HUDEP-2 (cell line): ENCODE results near the gene KCNK6.

Experiments
- DNase-seq, 76 experiments: peaks; one replicate each; lab custom pipeline; 2025; ENCODE audit not compliant: unreplicated experiment in 76 of 76; lab: John Stamatoyannopoulos, UW

The KCNK6 gene

GRCh38 chr19:38319421-38320258 lies at the start of gene KCNK6:
Gene KCNK6 (plus strand): TSS chr19:38319845. CDS start chr19:38319951, 106 bp downstream.
- peak in 36 of 76 experiments; percentile 7 to 85 (median 38) for DNase-seq

GRCh38 chr19:38270587-38271167 lies 49.0 kb upstream of the KCNK6 start:
- DNase-seq, result peak in 52 of 76 experiments; percentile 15 to 75 (median 44)

DNA sequence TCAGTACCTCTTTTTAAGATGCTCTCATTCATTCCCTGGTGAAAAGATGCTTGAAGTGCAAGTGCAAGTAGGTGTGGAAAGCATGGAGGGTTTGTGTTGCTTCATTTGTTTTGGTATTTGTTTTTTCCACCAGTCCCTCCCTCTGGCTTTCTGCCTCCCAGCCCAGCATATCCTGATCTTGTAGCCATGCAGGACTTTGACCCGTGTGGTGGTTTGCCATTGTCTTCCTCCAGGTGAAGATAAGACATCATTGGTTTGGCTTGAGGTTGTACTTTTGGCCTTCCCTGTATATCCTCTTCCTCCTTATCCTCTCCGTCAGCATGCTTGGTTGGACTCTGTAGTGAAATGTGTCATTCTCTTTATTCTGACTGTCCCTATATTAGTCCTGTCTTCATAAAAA lies 46.1 kb upstream of the KCNK6 start:
- DNase-seq, result no peak

DNA sequence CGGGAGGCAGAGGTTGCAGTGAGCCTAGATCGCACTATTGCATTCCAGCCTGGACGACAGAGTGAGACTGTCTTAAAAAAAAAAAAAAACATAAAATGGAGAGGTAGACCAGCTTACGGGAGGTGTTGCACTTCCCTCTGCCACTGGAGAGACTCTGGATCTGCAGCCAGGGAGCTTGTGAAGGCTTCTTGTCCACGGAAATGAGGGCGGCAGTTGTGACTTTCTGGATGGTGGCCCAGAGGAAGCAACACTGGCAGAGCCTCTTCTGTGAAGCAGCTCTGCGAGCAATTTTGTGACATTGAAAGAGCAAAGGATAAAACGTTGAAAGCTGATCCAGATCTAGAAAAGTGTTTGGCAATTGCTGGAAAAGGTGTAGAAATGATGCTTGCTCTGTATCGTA lies 44.9 kb upstream of the KCNK6 start:
- DNase-seq, result no peak

DNA sequence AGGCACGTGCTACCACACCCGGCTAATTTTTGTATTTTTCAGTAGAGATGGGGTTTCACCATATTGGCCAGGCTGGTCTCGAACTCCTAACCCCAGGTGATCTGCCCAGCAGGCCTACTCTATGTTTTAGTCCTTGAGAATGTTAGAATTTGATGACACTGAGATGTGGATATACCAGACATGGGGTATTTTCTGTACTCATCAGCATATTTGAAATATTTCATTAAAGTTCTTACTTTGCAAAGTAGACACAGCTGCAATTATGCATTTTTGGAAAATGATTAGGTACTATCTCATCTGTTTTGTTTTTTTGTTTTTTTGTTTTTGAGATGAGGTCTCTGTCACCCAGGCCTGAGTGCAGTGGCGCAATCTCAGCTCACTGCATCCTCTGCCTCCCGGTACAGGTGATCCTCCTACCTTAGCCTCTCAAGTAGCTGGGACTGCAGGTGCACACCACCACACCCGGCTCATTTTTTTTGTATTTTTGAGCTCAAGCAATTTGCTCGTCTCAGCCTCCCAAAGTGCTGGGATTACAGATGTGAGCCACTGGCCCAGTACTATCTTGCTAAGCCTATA lies 42.6 kb upstream of the KCNK6 start:
- no peak for DNase-seq

DNA sequence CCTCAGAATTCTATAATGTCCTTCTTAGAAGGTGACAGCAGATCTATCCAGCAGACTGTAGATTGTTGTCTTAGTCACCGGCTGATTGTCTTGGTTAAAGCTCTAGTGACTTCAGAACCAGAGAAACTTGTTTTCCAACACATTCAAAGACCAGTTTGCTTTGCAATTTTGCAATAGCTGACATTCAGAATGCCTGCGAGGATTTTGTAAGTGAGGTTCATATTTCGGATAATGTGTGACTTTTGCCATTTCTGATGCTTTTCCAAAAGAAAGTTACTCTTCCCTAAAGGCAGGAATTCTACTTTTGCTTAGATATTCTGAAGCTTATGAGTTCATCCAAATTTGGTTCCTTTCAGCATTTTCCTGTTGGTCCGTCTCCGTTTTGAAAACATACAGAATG lies 42.1 kb upstream of the KCNK6 start:
- no peak for DNase-seq

DNA sequence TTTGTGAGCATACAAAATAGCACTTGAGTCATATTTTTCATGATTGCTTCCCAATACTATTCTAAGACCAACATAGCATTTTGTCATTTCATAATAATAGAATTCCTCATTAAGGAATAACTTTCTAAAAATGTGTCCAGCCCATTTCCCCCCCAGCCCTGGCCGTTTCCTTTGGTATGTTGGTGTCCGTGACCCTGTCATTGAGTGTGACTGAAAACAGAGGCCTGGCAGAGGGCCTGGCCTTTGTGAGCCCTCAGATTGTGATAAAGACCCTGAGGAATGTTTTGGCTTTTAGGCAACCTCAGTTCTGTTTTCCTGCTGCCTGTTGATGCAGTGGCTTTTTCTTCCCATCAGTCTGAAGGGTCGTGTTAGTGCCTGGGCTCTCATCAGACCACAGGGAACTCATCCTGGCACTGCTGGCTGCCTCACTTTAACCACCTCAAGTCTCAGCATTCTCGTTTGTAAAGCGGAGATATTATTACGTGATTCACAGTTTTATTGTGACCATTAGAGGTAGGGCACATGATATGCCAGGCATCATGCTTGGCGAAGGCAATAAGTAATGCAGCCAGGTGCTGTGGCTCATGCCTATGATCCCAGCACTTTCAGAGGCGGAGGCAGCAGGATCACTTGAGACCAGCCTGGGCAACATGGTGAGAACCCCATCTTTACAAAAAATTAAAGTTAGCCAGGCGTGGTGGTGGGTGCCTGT lies 41.5 kb upstream of the KCNK6 start:
- DNase-seq, result no peak

GRCh38 chr19:38278751-38279150 lies 40.9 kb upstream of the KCNK6 start:
- no peak for DNase-seq

- no peak for DNase-seq
These were observed 39.4 kb upstream of the KCNK6 start for GRCh38 chr19:38280030-38280921.

- DNase-seq, result peak in 2 of 76 experiments; percentile 27 to 28
These were observed 37.7 kb upstream of the KCNK6 start for GRCh38 chr19:38281811-38282566.

GRCh38 chr19:38283271-38283670 lies 36.4 kb upstream of the KCNK6 start:
- DNase-seq, result no peak

- no peak for DNase-seq
These were observed 35.2 kb upstream of the KCNK6 start for GRCh38 chr19:38284422-38284821.

DNA sequence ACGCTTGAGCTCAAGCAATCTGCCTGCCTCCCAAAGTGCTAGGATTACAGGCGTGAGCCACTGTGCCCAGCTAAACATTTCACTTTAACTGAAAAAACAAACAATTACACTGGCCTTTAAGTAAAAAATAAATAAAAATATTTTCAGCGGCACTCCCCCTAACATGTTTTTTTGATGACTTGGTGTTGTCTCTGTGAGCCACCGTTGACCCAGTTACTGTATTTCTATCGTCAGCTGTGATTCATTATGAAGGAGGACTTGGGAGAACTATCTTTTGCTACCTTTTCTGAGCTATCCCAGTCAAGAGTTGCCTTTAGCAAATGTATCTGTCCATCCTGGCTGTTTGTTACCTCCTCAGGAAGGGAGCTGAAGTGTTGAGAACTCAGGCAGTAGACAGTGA lies 34.1 kb upstream of the KCNK6 start:
- no peak for DNase-seq

GRCh38 chr19:38287604-38288003 lies 32.0 kb upstream of the KCNK6 start:
- DNase-seq, result no peak

DNA sequence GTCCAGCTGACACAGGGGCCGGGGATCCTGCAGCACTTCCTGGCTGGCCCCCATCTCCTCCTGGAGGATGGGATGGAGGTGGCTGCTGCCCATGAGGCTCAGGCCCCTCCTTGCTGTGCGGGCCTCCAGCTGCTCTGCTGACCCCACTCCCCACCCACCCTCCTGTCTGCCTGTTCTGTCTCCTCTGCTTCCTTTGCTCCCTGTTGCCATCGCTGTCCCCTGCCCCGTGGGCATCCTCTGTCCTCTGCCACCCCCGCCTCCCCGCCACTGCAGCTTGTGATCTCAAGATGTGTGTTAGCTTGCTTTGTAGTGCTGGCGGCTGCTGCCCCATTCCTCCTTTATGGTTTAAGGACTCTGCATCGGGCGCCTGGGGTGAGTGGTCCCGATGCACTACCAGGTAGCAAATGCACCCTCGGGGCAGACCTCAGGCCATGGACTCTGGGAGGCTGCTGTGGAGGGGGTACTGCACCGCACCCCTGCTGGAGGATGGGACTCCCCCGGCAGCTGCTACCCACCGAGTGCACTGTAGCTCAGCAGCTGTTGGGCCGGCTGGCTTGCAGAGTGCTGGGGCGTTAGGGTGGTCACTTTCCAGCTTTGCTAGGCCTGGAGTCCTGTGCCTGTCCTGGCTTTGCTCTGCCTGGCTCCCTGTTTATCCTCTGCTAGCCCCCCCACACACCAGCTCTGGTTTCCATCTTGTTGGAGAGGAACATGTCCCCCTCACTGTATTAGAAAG lies 31.4 kb upstream of the KCNK6 start:
- no peak for DNase-seq

DNA sequence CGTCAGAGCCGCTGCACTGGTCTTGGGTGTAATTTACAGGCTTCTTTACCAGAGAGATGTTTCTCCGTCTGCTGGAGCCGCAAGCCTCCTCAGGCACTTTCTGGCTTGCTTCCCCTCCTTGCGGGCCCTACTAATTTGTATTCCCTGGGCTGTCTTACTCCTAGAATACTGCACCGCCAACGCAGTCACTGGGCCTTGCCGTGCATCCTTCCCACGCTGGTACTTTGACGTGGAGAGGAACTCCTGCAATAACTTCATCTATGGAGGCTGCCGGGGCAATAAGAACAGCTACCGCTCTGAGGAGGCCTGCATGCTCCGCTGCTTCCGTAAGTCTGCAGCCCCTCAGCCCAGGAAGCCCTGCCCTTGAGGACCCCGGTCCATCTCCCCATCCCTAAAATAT lies 29.7 kb upstream of the KCNK6 start:
- no peak for DNase-seq

DNA sequence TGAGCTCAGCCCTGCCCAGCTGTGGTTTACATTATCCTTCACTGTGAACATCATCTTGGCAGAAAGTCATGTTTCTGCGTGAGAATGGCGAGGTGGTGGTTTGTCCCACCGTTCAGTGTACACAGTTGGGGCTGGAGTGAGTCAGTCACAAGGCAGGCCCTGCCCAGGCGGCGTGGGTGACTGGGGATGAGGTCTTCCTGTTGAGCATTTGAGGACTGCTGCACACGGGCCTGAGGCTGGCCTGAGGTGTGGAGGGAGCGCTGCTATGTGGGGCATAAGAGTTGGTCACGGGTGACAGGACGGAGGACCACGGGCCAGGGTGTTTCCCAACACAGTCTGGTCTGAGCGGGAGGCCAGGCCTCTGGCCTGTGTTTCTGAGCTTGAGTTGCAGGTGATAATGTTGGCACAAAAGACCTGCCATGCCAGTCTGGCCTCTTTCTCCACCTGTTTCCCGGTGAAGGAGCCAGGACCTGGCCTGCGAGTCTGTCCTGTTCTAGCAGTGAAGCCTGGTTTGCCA lies 29.0 kb upstream of the KCNK6 start:
- peak in 52 of 76 experiments; percentile 8 to 82 (median 45) for DNase-seq

DNA sequence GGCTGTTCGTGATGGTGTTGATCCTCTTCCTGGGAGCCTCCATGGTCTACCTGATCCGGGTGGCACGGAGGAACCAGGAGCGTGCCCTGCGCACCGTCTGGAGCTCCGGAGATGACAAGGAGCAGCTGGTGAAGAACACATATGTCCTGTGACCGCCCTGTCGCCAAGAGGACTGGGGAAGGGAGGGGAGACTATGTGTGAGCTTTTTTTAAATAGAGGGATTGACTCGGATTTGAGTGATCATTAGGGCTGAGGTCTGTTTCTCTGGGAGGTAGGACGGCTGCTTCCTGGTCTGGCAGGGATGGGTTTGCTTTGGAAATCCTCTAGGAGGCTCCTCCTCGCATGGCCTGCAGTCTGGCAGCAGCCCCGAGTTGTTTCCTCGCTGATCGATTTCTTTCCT lies 27.8 kb upstream of the KCNK6 start:
- no peak for DNase-seq

GRCh38 chr19:38293281-38293680 lies 26.4 kb upstream of the KCNK6 start:
- no peak for DNase-seq
